ENCODE results near the gene NEGR1.

DNA sequence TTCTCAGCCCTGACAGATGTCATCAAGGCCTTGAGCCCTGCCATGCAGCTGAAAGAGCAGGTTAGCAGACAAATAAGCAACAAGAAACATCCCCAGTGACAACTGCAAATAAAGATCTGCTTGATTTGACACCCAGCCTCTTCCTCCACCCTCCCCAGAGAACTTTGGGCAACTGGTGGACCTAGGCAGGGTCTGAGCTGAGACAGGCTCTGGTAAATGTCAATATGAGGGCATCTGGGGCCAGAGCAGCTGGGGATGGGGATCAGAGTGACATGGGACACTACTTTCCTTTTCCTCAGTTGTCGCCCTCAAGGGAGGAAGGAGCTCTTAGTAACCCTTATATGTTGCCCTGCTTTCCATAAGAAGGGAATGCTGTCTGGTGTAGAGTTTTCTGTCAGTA is 544.1 kb downstream of the NEGR1 start:
- TF ChIP-seq, protein P1, sequence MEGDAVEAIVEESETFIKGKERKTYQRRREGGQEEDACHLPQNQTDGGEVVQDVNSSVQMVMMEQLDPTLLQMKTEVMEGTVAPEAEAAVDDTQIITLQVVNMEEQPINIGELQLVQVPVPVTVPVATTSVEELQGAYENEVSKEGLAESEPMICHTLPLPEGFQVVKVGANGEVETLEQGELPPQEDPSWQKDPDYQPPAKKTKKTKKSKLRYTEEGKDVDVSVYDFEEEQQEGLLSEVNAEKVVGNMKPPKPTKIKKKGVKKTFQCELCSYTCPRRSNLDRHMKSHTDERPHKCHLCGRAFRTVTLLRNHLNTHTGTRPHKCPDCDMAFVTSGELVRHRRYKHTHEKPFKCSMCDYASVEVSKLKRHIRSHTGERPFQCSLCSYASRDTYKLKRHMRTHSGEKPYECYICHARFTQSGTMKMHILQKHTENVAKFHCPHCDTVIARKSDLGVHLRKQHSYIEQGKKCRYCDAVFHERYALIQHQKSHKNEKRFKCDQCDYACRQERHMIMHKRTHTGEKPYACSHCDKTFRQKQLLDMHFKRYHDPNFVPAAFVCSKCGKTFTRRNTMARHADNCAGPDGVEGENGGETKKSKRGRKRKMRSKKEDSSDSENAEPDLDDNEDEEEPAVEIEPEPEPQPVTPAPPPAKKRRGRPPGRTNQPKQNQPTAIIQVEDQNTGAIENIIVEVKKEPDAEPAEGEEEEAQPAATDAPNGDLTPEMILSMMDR (IDR thresholded peaks at IDR 0.05), result no peak
- TF ChIP-seq POLR2A (IDR thresholded peaks at IDR 0.05) (no peak), EP300 (IDR thresholded peaks at IDR 0.05) (no peak), POLR2AphosphoS5 (IDR thresholded peaks at IDR 0.05) (no peak)

Measured in gastroesophageal sphincter (tissue), 3 donors.